SU-DHL-6 (cell line): Measurements from ENCODE around the gene ZNF524.

Source experiments
- H2AFZ ChIP-seq: fragments of 200-600 bp; sonication (generic); 2 replicates; pipeline ENCODE4 v1.6.1; 2014; ENCODE audit warnings: low read depth, mild to moderate bottlenecking, moderate library complexity, mixed read lengths, antibody characterized with exemption, low read length; ENCODE audit not compliant: severe bottlenecking
- H3F3A ChIP-seq: fragments of 200-600 bp; shearing (Covaris generic); 2 replicates; pipeline ENCODE4 v1.6.0; 2016; ENCODE audit warnings: antibody characterized with exemption, mild to moderate bottlenecking; ENCODE audit not compliant: insufficient read depth
- H3K27ac ChIP-seq: fragments of 200-600 bp; sonication (generic); 2 replicates; pipeline ENCODE4 v1.5.1; 2016; ENCODE audit warnings: low read depth, mild to moderate bottlenecking, low read length, moderate library complexity, mixed read lengths
- H3K27me3 ChIP-seq: fragments of 200-600 bp; sonication (generic), shearing (Covaris generic); 2 replicates; pipeline ENCODE4 v1.6.0; 2014; ENCODE audit warnings: mild to moderate bottlenecking, low read length
- H3K36me3 ChIP-seq: fragments of 200-600 bp; sonication (generic); 2 replicates; pipeline ENCODE4 v1.6.1; 2014; ENCODE audit warnings: mild to moderate bottlenecking, low read length, mixed read lengths
- H3K4me2 ChIP-seq: fragments of 300-600, 200-600 bp; shearing (Covaris generic), sonication (generic); 2 replicates; pipeline ENCODE4 v1.6.0; 2014; ENCODE audit warnings: low read length, low read depth, mild to moderate bottlenecking; ENCODE audit not compliant: poor library complexity, severe bottlenecking
- H3K4me3 ChIP-seq: fragments of 200-600 bp; sonication (generic); 2 replicates; pipeline ENCODE4 v1.5.1; 2014; ENCODE audit warnings: antibody characterized with exemption, low read length, mild to moderate bottlenecking, mixed read lengths; ENCODE audit not compliant: insufficient read depth, poor library complexity, severe bottlenecking
- H3K79me2 ChIP-seq: fragments of 200-600 bp; sonication (generic); 2 replicates; pipeline ENCODE4 v1.6.1; 2014; ENCODE audit warnings: mild to moderate bottlenecking, low read length, moderate library complexity; ENCODE audit not compliant: insufficient read depth
- H3K9ac ChIP-seq: fragments of 200-600 bp; sonication (generic); 2 replicates; pipeline ENCODE4 v1.7.0; 2014; ENCODE audit warnings: mild to moderate bottlenecking, low read length
- H3K9me2 ChIP-seq: fragments of 200-600 bp; sonication (generic); replicated peaks from 2 replicates; pipeline ENCODE4 v1.6.1; 2014; ENCODE audit warnings: low read length; ENCODE audit not compliant: insufficient read depth
- H3K9me3 ChIP-seq: fragments of 200-600 bp; sonication (generic); 2 replicates; pipeline ENCODE4 v1.6.1; 2014; ENCODE audit warnings: low read length, mixed read lengths; ENCODE audit not compliant: insufficient read depth
- H4K20me1 ChIP-seq: fragments of 200-600 bp; sonication (generic); 2 replicates; pipeline ENCODE4 v1.6.1; 2014; ENCODE audit warnings: low read depth, mild to moderate bottlenecking, antibody characterized with exemption, low read length, moderate library complexity, mixed read lengths
- CTCF ChIP-seq: fragments of 200-600 bp; sonication (generic); IDR thresholded peaks from one replicate; pipeline ENCODE4 v1.5.1; 2017; ENCODE audit warnings: antibody characterized with exemption, mild to moderate bottlenecking, low read length, moderate library complexity; ENCODE audit not compliant: insufficient read depth, poor library complexity, severe bottlenecking
- EZH2phosphoT487 ChIP-seq: fragments of 200-600 bp; sonication (generic), shearing (Covaris generic); conservative IDR thresholded peaks from 2 replicates; pipeline ENCODE4 v1.6.1; 2018; ENCODE audit warnings: mild to moderate bottlenecking, antibody characterized with exemption, low read length, moderate library complexity, mixed read lengths

The ZNF524 gene

GRCh38 chr19:55643003-55643886, 43.2 kb downstream of the ZNF524 start, which contains the start of gene ZNF581:
TSS of gene ZNF581 (plus strand) at chr19:55643649. CDS start at chr19:55644572, 923 bp downstream.
- TF ChIP-seq CTCF, result no peak
- no peak for TF ChIP-seq EZH2phosphoT487

GRCh38 chr19:55643887-55644176, 43.7 kb downstream of the ZNF524 start:
- Histone ChIP-seq H3K27ac (peak overlapping the region; percentile 90), H4K20me1 (no peaks in the 10 kb centered on the region), H3K4me2 (peak overlapping the region; percentile 71), H3K27me3 (no peaks in the 10 kb centered on the region), H3K9me3 (no peaks in the 10 kb centered on the region), H3F3A (peaks cover 57% of the 10 kb centered on the region), H3K79me2 (peaks cover 24% of the 10 kb centered on the region), H3K9me2 (no peaks in the 10 kb centered on the region), H2AFZ (no peak overlapping the region), H3K9ac (peak overlapping the region; percentile 98), H3K36me3 (no peaks in the 10 kb centered on the region; the same call in 1 of the 2 replicates), H3K4me3 (peak overlapping the region; percentile 99)
- TF ChIP-seq EZH2phosphoT487, result no peak
- TF ChIP-seq CTCF, result no peak

More at GRCh38 chr19:55643003-55643886, 43.2 kb downstream of the ZNF524 start, which contains the start of gene ZNF581:
- Histone ChIP-seq H3K9ac (peak within 1 kb of the TSS; percentile 98), H3K9me3 (no peaks in the 10 kb centered on the region), H2AFZ (no peak within 1 kb of the TSS), H3K9me2 (no peaks in the 10 kb centered on the region), H3K36me3 (no peaks in the 10 kb centered on the region; the same call in 1 of the 2 replicates), H3K4me3 (peak within 1 kb of the TSS; percentile 99), H3K79me2 (peaks cover 24% of the 10 kb centered on the region), H4K20me1 (no peaks in the 10 kb centered on the region), H3F3A (peaks cover 57% of the 10 kb centered on the region), H3K27ac (peak within 1 kb of the TSS; percentile 90), H3K4me2 (peak within 1 kb of the TSS; percentile 71), H3K27me3 (no peaks in the 10 kb centered on the region)

GRCh38 chr19:55644191-55644833, 44.2 kb downstream of the ZNF524 start:
- H3K27me3 ChIP-seq, result no peaks in the 10 kb centered on the region
- peaks cover 54% of the 10 kb centered on the region for H3F3A ChIP-seq
- H2AFZ ChIP-seq, result no peak overlapping the region
- H3K36me3 ChIP-seq, result no peaks in the 10 kb centered on the region; the same call in 1 of the 2 replicates
- H3K9ac ChIP-seq, result peak overlapping the region; percentile 98
- H3K9me2 ChIP-seq, result no peaks in the 10 kb centered on the region
- TF ChIP-seq CTCF (no peak), EZH2phosphoT487 (no peak)
- peak overlapping the region; percentile 90 for H3K27ac ChIP-seq
- no peaks in the 10 kb centered on the region for H4K20me1 ChIP-seq
- peak overlapping the region; percentile 99 for H3K4me3 ChIP-seq
- peaks cover 24% of the 10 kb centered on the region for H3K79me2 ChIP-seq
- H3K9me3 ChIP-seq, result no peaks in the 10 kb centered on the region
- peak overlapping the region; percentile 71 for H3K4me2 ChIP-seq
